Urothelium cell line (cell line): ENCODE data around the gene CCNF.
"Not testable (repeated sequence)": the region's sequence is repeated elsewhere in the genome, so short reads cannot be mapped to it uniquely, and the experiment has no call there.

Experiments
- DNase-seq: peaks from one replicate; pipeline ENCODE4 v3.0.0; 2011; ENCODE audit warnings: low spot score, mixed read lengths
- FAIRE-seq: peaks from 2 replicates; lab custom pipeline; 2011; peaks lifted over from hg19 to GRCh38; lab: Jason Lieb, UNC

Gene CCNF

DNA sequence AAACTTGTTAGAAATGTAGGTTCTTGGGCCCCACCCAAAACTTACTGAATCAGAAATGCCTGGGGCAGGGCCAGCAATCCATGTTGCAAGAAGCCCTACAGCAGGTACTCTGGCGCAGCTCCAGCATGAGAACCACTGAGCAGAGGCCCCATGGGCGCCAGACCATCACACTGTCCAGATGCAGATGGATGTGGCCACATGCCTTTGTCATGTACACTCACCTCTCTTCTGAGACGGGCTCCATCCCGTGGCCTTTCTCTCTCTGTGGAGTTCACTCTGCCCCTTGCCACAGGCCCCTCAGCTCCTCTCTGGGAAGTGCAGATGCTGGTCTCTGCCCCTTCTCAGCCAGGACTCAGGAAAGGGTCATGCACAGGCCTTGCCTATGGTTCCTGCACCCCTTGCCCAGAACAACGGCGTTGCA is 2.3 kb upstream of the CCNF start:
- no peak for FAIRE-seq
- DNase-seq, result no peak

DNA sequence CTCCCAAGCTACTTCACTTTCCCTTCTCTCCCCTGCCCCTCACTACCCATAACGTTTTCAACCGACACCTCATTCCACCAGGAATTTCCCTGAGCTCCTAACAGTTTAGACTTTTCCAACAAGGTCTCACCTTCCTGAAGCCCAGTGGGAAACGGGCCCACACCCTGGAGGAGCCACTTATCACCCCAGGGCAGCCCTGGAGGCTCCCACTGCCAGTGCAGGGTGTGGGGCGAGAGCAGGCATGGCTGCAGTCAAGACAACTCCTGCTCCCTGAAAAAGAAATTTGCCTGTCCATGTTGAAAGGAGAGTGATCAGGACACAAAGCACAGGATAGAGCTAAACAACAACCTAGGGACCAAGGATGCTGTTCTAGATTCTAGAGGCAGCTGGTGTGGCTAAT is 1.7 kb upstream of the CCNF start:
- no peak for FAIRE-seq
- DNase-seq, result no peak

DNA sequence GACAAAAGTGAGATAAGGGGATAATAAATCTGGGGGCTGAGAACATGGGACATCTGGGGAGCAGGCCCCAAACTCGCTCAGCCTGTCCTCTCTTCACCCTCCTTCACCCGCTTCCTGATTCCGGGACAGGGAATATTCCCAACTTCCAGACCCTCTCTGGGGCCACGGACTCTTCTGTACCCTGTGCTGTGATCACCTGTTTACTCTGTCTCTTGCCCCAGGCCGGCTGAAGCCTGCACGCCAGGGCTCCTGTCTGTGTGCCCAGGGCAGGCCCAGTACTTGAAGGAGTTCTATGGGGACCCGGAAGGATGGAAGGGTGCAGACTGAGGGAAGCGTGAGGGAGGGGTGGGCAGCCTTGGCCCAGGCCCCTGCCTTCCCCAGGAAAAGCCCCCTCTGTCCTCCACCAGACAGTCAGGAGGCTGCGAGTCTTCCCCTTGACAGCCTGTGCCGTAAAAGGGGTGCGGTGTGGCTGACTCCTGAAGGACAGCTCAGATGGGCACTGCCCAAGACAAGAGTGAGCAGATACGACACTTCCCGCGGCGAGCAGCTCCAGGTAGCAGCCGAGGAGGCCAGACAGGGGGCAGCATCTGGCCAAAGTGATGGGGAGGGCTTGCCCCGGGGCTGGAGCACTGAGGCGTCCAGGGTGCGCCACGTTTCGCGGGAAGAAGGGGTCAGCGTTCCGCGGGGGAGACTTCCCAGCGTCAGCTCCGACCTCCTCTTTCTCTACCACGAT is 1.0 kb upstream of the CCNF start:
- no peak for FAIRE-seq
- DNase-seq, result peak; percentile 63

DNA sequence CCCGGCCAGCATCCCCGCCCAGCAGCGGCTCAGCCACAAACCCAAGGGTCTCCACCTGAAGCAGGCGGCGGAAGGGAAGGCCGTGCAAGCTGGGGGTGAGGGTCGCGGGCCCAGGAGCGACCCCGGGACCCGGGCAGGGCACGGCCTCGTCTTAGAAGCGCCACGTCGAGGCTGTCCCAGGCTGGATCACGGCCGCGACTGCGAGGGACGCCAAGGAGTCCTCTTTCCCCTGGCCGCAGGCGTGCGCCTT is 538 bp upstream of the CCNF start:
- DNase-seq, result no peak
- FAIRE-seq, result peak; percentile 32

DNA sequence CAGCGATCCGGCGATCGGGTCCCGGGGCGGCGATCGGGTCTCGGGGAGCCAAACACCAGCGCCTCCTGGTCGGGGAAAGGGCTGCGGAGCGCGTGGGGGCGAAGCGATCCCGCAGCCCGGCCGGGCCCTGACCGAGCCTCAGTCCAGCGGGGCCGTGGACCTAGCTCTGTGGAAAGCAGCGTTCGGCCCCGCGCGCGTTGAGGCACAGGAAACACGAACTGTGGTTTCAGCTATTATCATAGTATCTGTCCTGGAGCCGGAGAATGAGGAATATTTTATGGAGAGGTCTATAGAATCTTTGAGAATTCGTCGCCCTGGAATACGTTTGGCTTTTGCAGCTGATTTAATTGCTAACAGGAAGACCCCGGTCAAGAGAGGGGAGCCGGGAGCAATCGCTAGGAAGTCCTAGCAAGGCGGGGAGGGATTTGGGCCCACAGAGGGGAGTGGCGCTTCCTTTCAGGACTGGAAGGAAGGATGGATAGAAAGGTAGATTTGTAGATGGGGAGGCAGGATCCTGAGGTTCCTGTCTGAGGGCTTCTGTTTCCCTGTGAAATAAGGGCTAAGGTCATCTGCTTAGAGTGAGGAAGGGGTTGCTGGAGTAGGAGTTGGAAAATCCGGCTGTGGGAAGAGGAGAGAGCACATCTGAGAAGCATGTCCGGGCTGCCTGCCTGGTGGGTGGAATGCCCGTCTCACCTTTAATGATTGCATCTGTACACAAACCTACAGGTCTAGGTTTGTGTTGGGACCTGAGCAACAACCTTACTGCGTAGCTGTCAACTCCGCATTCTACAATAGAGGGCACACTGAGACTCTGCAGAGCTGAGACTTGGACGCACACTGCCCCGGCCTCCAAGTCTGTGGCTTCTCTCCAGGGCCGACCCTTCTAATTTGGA is 770 bp downstream of the CCNF start:
- DNase-seq, result peak; percentile 35
- FAIRE-seq, result no peak

DNA sequence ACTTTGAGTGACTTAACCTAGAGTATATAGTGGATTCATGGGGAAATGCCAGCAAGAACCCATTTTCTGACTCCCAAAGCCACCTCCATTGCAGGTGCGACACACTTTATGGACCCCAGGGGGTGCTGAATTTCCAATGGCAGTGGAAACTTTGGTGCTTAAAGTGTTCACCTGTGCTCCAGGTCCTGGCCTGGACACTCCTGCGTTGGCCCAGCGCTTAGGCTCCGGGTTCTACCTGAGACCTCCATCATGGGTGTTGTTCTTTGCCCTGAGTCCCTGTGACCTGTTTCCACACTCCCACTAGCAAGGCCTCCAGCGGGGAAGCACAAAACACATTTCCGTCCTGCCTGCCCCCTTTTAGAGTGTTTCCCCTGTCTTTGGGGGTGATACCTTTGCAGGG is 3.0 kb downstream of the CCNF start:
- no peak for FAIRE-seq
- no peak for DNase-seq

DNA sequence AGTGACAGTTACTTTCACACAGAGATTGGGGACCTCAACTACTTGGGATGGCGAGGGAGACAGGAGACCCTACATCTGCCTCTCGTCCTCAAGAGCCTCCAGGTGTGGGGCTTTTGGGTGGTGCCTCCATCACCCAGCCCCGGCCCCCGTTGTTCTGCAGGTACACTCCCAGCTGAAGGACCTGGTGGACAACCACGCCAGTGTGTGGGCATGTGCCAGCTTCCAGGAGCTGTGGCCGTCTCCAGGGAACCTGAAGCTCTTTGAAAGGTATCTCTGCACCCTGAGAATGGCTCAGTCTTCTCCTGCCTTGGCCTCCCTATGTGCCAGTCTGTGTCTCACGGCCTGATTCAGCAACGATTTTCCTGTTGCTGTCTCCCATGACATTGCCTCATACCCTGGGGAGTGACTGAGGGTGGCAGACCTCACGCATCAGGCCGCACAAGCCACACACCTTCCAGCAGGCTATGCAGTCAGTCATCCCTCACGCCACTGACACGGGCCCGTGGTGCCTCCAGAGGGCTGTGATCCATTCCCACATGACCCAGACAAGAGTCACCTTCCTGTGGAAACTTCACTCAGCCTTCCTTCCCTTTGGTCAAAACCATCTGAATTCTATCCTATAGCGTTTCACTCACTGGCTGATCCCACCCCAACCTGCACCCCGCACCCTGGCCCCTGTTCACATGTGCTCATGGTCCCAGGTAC is 3.7 kb downstream of the CCNF start:
- FAIRE-seq, result no peak
- no peak for DNase-seq

DNA sequence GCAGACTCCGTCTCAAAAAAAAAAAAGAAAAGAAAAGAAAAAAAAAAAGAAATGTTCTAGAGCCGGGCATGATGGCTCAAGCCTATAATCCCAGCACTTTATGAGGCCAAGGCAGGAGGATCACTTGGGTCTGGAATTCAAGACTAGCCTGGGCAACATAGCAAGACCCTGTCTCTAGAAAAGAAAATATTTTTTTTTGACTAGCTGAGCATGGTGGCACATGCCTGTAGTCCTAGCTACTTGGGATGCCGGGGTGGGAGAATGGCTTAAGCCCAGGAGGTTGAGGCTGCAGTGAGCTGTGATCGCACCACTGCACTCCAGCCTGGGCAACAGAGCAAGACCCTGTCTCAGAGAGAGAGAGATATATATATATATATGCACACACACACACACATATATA is 6.0 kb downstream of the CCNF start:
- not testable (repeated sequence) for FAIRE-seq, DNase-seq

DNA sequence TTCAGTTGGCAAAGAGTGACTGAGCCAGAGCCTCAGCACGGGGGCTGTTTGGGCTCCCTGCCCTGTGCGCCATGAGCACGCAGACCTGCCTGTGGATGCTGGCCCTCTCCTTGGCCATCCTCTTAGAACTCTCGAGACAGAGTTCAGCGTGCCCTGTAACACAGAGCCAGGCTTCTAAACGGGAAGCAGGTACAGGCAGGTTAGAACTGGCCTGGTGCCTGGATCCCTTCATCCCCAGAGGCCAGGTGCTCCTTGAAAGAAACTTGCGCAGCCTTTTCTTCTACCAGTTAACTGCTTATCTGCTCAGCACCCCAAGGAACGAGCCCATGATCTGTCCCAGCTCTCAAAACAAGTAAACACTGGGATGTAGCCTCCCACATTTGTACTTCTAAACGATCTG is 6.9 kb downstream of the CCNF start:
- DNase-seq (no peak), FAIRE-seq (no peak)

DNA sequence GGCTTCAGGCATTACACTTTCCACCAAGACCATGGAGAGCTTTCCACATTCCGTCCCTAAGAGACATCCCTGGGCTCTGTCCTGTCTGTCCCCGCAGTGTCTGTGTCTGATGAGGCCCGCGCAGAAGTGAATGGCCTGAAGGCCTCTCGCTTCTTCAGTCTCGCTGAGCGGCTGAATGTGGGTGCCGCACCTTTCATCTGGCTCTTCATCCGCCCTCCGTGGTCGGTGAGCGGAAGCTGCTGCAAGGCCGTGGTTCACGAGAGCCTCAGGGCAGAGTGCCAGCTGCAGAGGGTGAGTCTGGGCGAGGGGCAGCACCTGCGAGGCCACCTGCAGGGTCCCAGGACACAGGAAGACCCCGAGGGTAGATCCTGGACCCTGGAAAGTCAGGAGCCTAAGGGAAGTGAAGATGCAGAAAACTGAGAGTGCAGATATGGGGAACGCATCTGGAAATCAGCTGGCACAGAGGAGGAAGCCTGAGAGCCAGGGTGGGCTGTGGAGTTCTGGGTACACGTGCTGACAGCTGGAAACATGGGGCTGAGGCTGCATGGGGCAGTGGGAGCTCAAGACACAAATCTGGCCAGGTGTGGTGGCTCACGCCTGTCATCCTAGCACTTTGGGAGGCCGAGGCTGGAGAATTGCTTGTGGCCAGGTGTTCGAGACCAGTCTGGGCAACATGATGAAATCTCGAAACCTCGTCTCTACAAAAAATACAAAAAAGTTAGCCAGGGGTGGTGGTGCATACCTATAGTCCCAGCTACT is 8.0 kb downstream of the CCNF start:
- DNase-seq (no peak), FAIRE-seq (no peak)

DNA sequence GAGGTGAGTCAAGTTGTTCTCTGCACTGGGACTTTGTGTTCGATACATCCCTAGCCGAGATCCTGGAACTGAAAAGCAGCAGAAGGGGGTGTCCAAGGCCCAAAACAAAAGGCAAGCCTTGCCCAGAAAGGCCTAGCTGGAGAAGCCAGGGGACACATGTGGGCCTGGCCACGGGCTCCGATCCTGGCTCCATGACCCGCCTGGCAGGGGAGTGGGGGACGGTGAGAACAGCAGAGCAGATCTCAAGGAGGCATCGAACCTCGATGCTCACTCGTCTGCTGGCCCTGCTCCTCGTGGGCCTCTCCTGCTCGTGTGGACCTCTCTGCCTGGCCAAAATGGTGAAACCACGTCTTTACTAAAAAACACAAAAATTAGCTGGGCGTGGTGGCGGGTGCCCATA is 8.9 kb downstream of the CCNF start:
- DNase-seq (no peak), FAIRE-seq (no peak)

DNA sequence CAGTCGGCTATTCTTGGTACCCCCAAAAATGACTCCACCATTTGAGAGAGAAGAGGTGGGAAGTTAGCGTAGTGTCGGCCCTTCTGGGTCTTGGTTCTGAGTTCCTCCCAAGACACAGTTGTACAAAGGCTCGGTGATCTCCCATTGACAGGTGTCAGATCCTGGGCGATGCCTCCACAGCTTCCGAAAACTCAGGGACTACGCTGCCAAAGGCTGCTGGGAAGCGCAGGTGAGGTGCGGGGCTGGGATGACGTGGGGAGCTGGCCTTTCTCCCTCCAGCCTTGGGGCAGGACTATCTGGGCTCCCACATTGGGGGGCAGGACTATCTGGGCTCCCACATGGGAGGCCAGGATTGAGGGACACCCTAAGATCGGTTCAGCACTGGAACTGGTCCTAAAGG is 10.4 kb downstream of the CCNF start:
- DNase-seq, result no peak
- FAIRE-seq, result no peak

DNA sequence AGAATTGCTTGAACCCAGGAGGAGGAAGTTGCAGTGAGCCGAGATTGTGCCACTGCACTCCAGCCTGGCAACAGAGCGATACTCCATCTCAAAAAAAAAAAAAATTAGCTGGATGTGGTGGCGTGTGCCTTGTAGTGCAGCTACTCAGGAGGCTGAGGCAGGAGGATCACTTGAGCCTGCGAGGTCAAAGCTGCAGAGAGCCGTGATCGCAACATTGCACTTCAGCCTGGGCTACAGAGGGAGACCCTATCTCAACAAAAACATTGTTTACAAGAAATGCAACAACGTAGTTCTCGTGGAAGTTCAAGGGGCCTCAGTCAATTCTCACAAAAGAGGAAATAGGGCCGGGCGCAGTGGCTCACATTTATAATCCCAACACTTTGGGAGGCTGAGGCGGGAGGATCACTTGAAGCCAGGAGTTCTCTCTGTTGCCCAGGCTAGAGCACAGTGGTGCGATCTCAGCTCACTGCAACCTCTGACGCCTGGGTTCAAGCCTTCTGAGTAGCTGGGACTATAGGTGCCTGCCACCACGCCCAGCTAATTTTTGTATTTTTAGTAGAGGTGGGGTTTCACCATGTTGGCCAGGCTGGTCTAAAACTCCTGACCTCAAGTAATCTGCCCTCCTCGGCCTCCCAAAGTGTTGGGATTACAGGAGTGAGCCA is 12.0 kb downstream of the CCNF start:
- not testable (repeated sequence) for FAIRE-seq, DNase-seq

DNA sequence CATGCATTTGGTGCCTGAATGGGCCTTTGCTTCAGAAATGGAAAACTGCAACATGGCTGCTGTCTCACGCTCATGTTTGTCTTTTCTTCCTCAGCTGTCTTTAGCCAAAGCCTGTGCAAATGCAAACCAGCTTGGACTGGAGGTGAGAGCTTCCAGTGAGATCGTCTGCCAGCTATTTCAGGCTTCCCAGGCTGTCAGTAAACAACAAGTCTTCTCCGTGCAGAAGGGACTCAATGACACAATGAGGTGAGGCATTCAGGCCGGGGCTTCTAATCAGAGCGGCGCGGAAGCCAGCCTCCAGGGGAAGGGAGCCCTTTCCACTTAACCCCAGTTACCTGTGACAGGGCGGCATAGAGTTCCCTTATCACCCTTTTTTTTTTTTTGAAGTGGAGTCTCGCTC is 14.3 kb downstream of the CCNF start:
- FAIRE-seq (no peak), DNase-seq (no peak)

DNA sequence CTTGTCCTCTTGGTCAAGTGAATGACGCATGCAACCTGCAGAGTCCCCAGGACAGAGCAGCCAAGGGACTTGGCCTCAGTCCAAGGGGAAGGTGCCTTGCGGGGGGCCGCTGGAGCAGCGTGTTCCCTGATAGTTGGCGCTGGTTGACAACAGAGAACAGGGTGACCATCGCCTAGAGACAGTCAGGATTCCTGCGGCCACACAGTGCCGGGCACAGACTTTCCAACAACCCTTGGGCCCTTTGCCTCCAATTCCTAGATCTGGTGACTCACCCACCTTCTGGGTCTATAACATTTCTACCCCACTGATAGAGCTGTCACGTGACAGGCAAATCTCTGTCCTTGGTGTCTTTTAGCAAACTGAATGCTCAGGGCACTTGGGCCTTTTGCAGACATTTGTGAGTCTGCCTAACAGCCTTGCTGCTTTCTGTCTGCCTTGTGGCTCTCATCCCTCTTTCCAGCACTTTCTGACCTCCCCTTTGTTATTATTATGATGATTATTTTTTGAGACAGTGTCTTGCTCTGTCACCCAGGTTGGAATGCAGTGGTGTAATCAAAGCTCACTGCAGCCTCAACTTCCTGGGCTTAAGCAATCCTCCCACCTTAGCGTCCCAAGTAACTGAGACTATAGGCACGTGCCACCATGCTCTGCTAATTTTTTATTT is 18.8 kb downstream of the CCNF start:
- FAIRE-seq, result no peak
- DNase-seq, result no peak

DNA sequence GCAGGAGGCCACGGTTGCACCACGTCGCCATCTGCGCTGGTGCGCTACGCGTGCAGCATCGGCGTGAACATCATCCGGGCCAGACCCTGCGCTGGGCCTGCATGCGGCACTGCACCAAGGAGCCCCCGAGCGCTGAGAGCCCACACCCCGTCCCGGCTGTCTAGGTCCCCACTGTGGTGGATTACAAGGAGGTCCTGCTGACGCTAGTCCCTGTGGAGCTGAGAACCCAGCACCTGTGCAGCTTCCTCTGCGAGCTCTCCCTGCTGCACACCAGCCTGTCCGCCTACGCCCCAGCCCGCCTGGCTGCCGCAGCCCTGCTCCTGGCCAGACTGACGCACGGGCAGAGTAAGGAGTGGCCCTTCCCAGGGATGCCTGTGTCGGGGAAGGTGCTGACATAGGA is 19.9 kb downstream of the CCNF start:
- DNase-seq, result no peak
- no peak for FAIRE-seq

DNA sequence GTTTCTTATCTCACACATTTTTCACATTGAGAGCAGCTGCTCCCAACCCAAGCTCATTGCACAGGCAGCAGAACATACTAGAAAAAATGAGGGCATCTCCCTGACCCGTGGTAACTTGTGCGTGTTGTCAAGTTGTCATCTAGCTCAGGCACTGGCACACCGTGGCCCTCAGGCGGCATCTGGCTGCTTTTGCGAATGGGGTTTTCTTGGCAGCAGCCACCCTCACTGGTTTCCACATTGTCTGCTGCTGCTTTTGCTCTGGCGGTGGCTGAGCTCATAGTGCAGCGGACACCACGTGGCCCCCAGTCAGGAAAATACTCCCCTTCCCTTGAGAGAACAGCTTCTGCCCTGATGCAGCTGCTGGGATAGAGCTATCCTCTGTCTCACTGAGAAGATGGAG is 21.3 kb downstream of the CCNF start:
- no peak for FAIRE-seq
- no peak for DNase-seq

DNA sequence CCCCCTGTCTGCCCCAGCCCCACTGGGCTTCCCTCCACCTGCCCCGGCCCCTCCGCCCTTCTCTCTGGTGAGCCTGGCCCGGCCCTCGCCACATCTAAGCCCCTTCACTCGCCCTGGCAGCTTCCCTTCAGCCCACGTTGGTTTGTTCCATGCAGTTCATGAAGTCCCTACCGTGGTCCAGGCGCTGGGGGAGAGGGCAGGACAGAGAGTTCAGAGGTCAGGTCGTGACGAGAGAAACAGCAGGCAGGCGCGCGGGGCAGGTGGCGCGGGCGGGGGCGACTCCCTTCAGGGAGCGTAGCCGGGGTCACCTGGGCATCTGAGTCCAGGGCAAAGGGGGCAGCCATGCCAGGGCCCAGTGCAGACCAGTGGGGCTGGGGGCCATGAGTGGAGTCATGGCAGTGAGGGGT is 21.7 kb downstream of the CCNF start:
- FAIRE-seq (no peak), DNase-seq (no peak)

DNA sequence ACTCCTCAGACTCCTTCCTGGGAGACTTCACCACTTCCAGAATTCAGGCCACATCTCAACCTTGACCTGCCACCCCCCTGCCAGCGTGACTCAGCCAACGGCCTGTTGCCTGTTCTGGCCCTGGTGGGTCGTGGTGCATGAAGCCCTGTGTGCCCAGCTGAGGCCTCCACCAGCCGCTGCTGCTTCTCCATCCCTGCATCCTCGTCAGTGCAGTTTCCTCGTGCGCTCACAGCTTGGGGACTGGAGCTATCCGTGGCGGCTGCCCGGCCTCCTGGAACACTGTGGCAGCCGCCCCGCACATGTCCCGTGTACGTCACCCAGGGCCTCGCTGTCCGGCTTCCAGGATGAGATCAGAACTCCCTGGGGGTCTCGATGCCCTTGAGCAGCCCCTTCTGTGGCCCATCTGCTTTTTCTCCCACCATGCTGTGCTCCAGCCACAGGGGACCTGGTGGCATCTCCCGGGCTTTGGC is 22.6 kb downstream of the CCNF start:
- DNase-seq (no peak), FAIRE-seq (no peak)

DNA sequence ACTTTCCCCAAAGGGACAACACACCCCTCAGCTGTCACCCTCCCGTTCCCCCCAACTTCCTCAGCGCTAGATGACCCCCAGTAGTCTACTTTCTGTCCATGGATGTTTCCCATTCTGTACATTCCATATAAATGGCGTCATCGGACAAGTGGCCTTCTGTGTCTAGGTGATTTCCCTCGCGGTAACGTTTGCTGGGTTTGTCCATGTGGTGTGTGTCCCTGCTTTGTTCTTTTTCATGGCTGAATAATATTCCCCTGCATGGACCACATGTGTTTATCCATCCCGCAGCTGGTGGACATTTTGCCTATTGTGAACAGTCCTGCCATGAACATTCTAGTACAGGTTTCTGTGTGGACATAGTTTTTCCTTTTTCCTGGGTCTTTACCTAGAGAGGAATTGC is 23.4 kb downstream of the CCNF start:
- DNase-seq (no peak), FAIRE-seq (no peak)
